SU-DHL-6 (cell line): Measurements from ENCODE around the gene RAPGEF6.
"Not testable (repeated sequence)": the region's sequence is repeated elsewhere in the genome, so short reads cannot be mapped to it uniquely, and the experiment has no call there.

ENCODE experiments used
- H2AFZ ChIP-seq: fragments of 200-600 bp; sonication (generic); 2 replicates; pipeline ENCODE4 v1.6.1; 2014; ENCODE audit warnings: low read depth, mild to moderate bottlenecking, moderate library complexity, mixed read lengths, antibody characterized with exemption, low read length; ENCODE audit not compliant: severe bottlenecking
- H3F3A ChIP-seq: fragments of 200-600 bp; shearing (Covaris generic); 2 replicates; pipeline ENCODE4 v1.6.0; 2016; ENCODE audit warnings: antibody characterized with exemption, mild to moderate bottlenecking; ENCODE audit not compliant: insufficient read depth
- H3K27ac ChIP-seq: fragments of 200-600 bp; sonication (generic); 2 replicates; pipeline ENCODE4 v1.5.1; 2016; ENCODE audit warnings: low read depth, mild to moderate bottlenecking, low read length, moderate library complexity, mixed read lengths
- H3K27me3 ChIP-seq: fragments of 200-600 bp; sonication (generic), shearing (Covaris generic); 2 replicates; pipeline ENCODE4 v1.6.0; 2014; ENCODE audit warnings: mild to moderate bottlenecking, low read length
- H3K36me3 ChIP-seq: fragments of 200-600 bp; sonication (generic); 2 replicates; pipeline ENCODE4 v1.6.1; 2014; ENCODE audit warnings: mild to moderate bottlenecking, low read length, mixed read lengths
- H3K4me2 ChIP-seq: fragments of 300-600, 200-600 bp; shearing (Covaris generic), sonication (generic); 2 replicates; pipeline ENCODE4 v1.6.0; 2014; ENCODE audit warnings: low read length, low read depth, mild to moderate bottlenecking; ENCODE audit not compliant: poor library complexity, severe bottlenecking
- H3K4me3 ChIP-seq: fragments of 200-600 bp; sonication (generic); 2 replicates; pipeline ENCODE4 v1.5.1; 2014; ENCODE audit warnings: antibody characterized with exemption, low read length, mild to moderate bottlenecking, mixed read lengths; ENCODE audit not compliant: insufficient read depth, poor library complexity, severe bottlenecking
- H3K79me2 ChIP-seq: fragments of 200-600 bp; sonication (generic); 2 replicates; pipeline ENCODE4 v1.6.1; 2014; ENCODE audit warnings: mild to moderate bottlenecking, low read length, moderate library complexity; ENCODE audit not compliant: insufficient read depth
- H3K9ac ChIP-seq: fragments of 200-600 bp; sonication (generic); 2 replicates; pipeline ENCODE4 v1.7.0; 2014; ENCODE audit warnings: mild to moderate bottlenecking, low read length
- H3K9me2 ChIP-seq: fragments of 200-600 bp; sonication (generic); replicated peaks from 2 replicates; pipeline ENCODE4 v1.6.1; 2014; ENCODE audit warnings: low read length; ENCODE audit not compliant: insufficient read depth
- H3K9me3 ChIP-seq: fragments of 200-600 bp; sonication (generic); 2 replicates; pipeline ENCODE4 v1.6.1; 2014; ENCODE audit warnings: low read length, mixed read lengths; ENCODE audit not compliant: insufficient read depth
- H4K20me1 ChIP-seq: fragments of 200-600 bp; sonication (generic); 2 replicates; pipeline ENCODE4 v1.6.1; 2014; ENCODE audit warnings: low read depth, mild to moderate bottlenecking, antibody characterized with exemption, low read length, moderate library complexity, mixed read lengths
- EZH2phosphoT487 ChIP-seq: fragments of 200-600 bp; sonication (generic), shearing (Covaris generic); conservative IDR thresholded peaks from 2 replicates; pipeline ENCODE4 v1.6.1; 2018; ENCODE audit warnings: mild to moderate bottlenecking, antibody characterized with exemption, low read length, moderate library complexity, mixed read lengths
- TF ChIP-seq, protein P1 (sequence below): fragments of 200-600 bp; sonication (generic); IDR thresholded peaks from one replicate; pipeline ENCODE4 v1.5.1; 2017; ENCODE audit warnings: antibody characterized with exemption, mild to moderate bottlenecking, low read length, moderate library complexity; ENCODE audit not compliant: insufficient read depth, poor library complexity, severe bottlenecking

The RAPGEF6 gene

DNA sequence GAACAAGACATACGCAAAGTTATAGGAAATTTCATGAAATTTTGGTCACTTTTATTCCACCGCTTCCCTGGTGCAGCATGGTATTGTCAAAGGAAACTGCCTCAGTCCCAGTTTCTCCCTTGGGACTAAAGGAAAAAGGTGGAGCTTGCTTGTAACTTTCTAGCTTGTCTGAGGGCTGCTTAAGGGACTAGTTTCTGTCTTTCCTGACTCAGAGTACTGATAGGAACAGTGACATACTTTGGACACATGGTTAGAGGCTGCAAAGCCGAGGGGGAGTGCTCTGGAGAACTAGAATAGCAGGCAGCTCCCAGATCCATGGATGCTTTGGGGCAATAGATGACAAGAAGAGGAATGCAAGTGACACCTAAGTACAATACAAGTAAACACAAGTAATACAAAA is 234.4 kb downstream of the RAPGEF6 start:
- Histone ChIP-seq H3K4me3 (no peak overlapping the region), H3K36me3 (peaks cover 42% of the 10 kb centered on the region), H3K27me3 (no peaks in the 10 kb centered on the region), H2AFZ (no peak overlapping the region), H3K9me3 (no peaks in the 10 kb centered on the region), H3K9me2 (no peaks in the 10 kb centered on the region), H4K20me1 (no peaks in the 10 kb centered on the region), H3K9ac (no peak overlapping the region), H3K4me2 (no peak overlapping the region), H3F3A (peaks cover 31% of the 10 kb centered on the region), H3K27ac (no peak overlapping the region), H3K79me2 (no peaks in the 10 kb centered on the region)
- TF ChIP-seq, protein P1, sequence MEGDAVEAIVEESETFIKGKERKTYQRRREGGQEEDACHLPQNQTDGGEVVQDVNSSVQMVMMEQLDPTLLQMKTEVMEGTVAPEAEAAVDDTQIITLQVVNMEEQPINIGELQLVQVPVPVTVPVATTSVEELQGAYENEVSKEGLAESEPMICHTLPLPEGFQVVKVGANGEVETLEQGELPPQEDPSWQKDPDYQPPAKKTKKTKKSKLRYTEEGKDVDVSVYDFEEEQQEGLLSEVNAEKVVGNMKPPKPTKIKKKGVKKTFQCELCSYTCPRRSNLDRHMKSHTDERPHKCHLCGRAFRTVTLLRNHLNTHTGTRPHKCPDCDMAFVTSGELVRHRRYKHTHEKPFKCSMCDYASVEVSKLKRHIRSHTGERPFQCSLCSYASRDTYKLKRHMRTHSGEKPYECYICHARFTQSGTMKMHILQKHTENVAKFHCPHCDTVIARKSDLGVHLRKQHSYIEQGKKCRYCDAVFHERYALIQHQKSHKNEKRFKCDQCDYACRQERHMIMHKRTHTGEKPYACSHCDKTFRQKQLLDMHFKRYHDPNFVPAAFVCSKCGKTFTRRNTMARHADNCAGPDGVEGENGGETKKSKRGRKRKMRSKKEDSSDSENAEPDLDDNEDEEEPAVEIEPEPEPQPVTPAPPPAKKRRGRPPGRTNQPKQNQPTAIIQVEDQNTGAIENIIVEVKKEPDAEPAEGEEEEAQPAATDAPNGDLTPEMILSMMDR, result no peak
- no peak for TF ChIP-seq EZH2phosphoT487

DNA sequence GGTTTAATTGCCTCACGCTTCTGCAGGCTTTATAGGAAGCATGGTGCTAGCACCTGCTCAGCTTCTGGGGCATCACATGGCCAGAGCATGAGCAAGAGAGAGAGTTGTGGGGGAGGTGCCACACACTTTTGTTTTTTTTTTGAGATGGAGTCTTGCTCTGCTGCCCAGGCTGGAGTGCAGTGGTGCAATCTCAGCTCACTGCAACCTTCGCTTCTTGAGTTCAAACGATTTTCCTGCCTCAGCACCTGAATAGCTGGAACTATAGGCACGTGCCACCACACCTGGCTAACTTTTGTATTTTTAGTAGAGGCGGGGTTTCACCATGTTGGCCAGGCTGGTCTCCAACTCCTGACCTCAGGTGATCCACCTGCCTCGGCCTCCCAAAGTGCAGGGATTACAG is 236.0 kb downstream of the RAPGEF6 start:
- H3F3A ChIP-seq, result peaks cover 45% of the 10 kb centered on the region
- not testable (repeated sequence) for H3K27me3 ChIP-seq, H3K27ac ChIP-seq, H3K4me3 ChIP-seq, H2AFZ ChIP-seq, H3K4me2 ChIP-seq, H4K20me1 ChIP-seq, H3K79me2 ChIP-seq, H3K9me3 ChIP-seq, H3K9me2 ChIP-seq, H3K9ac ChIP-seq
- H3K36me3 ChIP-seq, result peaks cover 51% of the 10 kb centered on the region

- Histone ChIP-seq H3K79me2 (no peaks in the 10 kb centered on the region), H3F3A (peaks cover 64% of the 10 kb centered on the region), H3K27ac (no peak overlapping the region), H3K9me2 (no peaks in the 10 kb centered on the region), H3K4me3 (no peak overlapping the region), H3K27me3 (no peaks in the 10 kb centered on the region), H3K36me3 (peaks cover 46% of the 10 kb centered on the region), H4K20me1 (no peaks in the 10 kb centered on the region), H3K4me2 (no peak overlapping the region), H3K9me3 (no peaks in the 10 kb centered on the region), H2AFZ (no peak overlapping the region), H3K9ac (no peak overlapping the region)
- TF ChIP-seq, protein P1, result no peak
Observed at GRCh38 chr5:131396630-131397273, 238.3 kb downstream of the RAPGEF6 start.

- Histone ChIP-seq H3F3A (peaks cover 65% of the 10 kb centered on the region), H4K20me1 (no peaks in the 10 kb centered on the region), H3K4me3 (no peak overlapping the region), H3K36me3 (peaks cover 46% of the 10 kb centered on the region), H3K9me2 (no peaks in the 10 kb centered on the region), H3K79me2 (no peaks in the 10 kb centered on the region), H2AFZ (no peak overlapping the region), H3K9me3 (no peaks in the 10 kb centered on the region), H3K9ac (no peak overlapping the region), H3K27me3 (no peaks in the 10 kb centered on the region), H3K4me2 (no peak overlapping the region), H3K27ac (no peak overlapping the region)
- TF ChIP-seq EZH2phosphoT487, result no peak
- TF ChIP-seq, protein P1, result no peak
Observed at GRCh38 chr5:131396015-131396414, 239.0 kb downstream of the RAPGEF6 start.
